KOPT-K1 (cell line): Measurements from ENCODE around the gene BIN2.

ENCODE experiments used
- H3K27ac ChIP-seq: fragments of 200-600 bp; sonication (generic); 2 replicates; pipeline ENCODE4 v1.5.1; 2016; ENCODE audit warnings: antibody characterized with exemption, mild to moderate bottlenecking, low read depth, low read length; ENCODE audit not compliant: poor library complexity, severe bottlenecking
- H3K36me3 ChIP-seq: fragments of 200-600 bp; sonication (generic); 2 replicates; pipeline ENCODE4 v1.5.1; 2017; ENCODE audit warnings: antibody characterized with exemption, mild to moderate bottlenecking, low read length, moderate library complexity; ENCODE audit not compliant: insufficient read depth
- H3K9me3 ChIP-seq: fragments of 200-600 bp; sonication (generic); 2 replicates; pipeline ENCODE4 v1.5.1; 2017; ENCODE audit warnings: antibody characterized with exemption, low read length, mild to moderate bottlenecking; ENCODE audit not compliant: insufficient read depth, poor library complexity, severe bottlenecking

BIN2 gene

DNA sequence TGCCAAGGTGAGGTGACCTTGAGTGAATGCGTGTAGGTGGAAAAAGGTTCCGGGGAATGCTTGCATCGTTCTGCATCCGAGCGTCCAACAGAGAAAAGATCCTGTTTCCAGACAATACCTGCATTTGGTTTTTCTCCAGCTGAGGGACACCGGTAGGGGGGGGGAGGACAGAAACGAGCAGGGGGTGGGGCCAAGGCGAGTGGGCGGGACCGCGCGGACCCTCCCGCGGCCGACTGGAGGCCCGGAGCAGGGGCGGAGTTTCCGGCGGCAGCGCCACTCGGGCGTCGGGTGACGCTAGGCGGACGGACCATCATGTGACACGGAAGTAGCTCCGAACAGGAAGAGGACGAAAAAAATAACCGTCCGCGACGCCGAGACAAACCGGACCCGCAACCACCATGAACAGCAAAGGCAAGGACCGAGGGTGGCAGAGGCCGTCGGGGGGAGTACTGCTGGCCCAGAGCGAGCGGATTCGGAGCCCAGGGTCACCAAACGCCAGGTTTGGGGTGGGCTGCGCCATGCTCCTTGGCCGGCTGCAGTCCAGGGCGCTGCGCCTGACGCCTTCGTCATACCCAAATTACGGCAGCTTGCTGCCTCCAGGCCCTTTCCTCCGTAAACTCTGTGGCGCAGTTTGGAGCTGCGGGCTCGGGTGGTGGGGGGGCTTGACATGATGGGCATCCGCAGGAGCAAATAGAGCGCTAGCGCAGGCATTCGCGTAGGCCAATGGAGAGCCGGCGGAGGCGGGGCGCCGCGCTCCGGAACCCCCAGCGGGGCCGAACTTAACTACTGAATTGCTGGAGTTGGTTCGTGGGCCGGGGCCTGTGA is 85.3 kb downstream of the BIN2 start, which contains the start of gene DAZAP2:
Gene DAZAP2, plus strand, starts transcription at position 317 of the 825 bp plus-strand sequence. Its CDS starts 82 bp downstream, at position 399.
- Histone ChIP-seq H3K27ac (peak within 1 kb of the TSS; percentile 99), H3K9me3 (no peaks in the 10 kb centered on the region), H3K36me3 (peaks cover 36% of the 10 kb centered on the region)

DNA sequence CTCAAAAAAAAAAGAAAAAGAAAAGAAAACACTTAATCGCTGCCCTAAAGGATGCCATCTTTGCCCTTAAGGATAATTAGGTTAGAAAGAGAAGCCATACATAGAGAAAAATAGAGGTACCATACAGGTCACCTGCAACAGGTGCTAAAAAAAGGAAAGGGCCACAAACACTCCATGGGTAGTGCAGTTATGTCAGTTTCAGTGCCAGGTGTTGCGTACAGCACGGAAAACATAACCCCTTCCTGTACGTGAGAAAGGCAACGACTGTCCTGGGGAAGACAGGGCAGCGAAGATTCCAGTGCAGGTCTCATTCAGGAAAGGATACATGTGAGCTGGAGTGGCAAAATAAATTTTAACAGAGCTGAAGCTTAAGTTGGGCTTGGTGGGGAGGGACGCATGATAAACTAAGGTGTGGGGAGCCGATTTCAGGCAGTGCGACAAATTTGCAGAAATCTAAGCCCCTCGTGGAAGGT is 85.9 kb downstream of the BIN2 start:
- H3K27ac ChIP-seq = peak overlapping the region; percentile 99
- H3K36me3 ChIP-seq = peaks cover 33% of the 10 kb centered on the region
- no peaks in the 10 kb centered on the region for H3K9me3 ChIP-seq

DNA sequence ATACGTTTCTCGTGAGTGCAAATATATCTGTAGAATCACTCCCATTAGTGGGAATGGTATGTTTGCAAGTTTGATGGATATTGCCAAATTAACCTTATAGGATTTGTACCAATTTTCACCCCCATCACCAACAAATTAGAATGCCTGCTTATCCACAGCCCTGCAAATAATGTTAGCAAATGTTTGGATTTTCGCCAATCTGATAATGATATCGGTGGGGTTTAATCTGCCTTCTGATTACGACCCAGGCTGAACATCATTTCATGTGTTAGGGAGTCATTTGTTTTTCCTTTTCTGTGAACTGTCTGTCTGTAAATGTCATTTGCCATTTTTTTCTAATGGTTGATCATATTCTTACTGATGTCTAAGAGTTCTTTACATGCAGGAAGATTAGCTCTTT is 89.4 kb downstream of the BIN2 start:
- Histone ChIP-seq H3K27ac (no peak overlapping the region), H3K36me3 (no peaks in the 10 kb centered on the region), H3K9me3 (no peaks in the 10 kb centered on the region)

GRCh38 chr12:51232642-51233041 is 91.3 kb downstream of the BIN2 start:
- H3K9me3 ChIP-seq = no peaks in the 10 kb centered on the region
- no peak overlapping the region for H3K27ac ChIP-seq
- H3K36me3 ChIP-seq = no peaks in the 10 kb centered on the region
